CD4-positive, CD25-positive, alpha-beta regulatory T cell (primary cell): ENCODE measurements around the gene RPS4Y1. TPM values are rescaled to one million over a fixed set of nuclear protein-coding genes. Genes with fewer than 3 reads are reported as not detected.

Source experiments
- ATAC-seq, 2 donors: fragments of 150-1000 bp; cut with Tn5 transposase; one replicate each; pipeline ENCODE4 v1.10.0; 2021; ENCODE audit warnings: low read depth in 2 of 2, moderate number of reproducible peaks in 2 of 2, moderate library complexity in 1 of 2
- DNase-seq, 3 donors: peaks; one replicate each; pipeline versions ENCODE4 v3.0.0 to v3.0.0-alpha.2; 2012 to 2022; ENCODE audit warnings: mixed read lengths in 1 of 3
- H3K27ac ChIP-seq: one replicate; pipeline ENCODE4 v1.7.0; 2013; ENCODE audit warnings: mild to moderate bottlenecking, low read length; ENCODE audit not compliant: insufficient read depth, poor library complexity, severe bottlenecking
- H3K27me3 ChIP-seq: one replicate; pipeline ENCODE4 v1.7.0; 2013; ENCODE audit warnings: low read length; ENCODE audit not compliant: control insufficient read depth, insufficient read depth
- H3K36me3 ChIP-seq: one replicate; pipeline ENCODE4 v1.7.0; 2013; ENCODE audit warnings: mild to moderate bottlenecking, low read length, moderate library complexity; ENCODE audit not compliant: control insufficient read depth, insufficient read depth
- H3K4me1 ChIP-seq: 2 replicates; pipeline ENCODE4 v1.7.0; 2013; ENCODE audit warnings: mild to moderate bottlenecking, low read length; ENCODE audit not compliant: insufficient read depth, control insufficient read depth, poor library complexity, severe bottlenecking
- H3K4me3 ChIP-seq: one replicate; pipeline ENCODE4 v1.7.0; 2013; ENCODE audit warnings: low read depth, mild to moderate bottlenecking, low read length, moderate library complexity
- H3K9me3 ChIP-seq, 2 experiments: 1 replicate in 1 of 2; 2 replicates in 1 of 2; pipeline ENCODE4 v1.7.0; 2013; ENCODE audit warnings: low read length in 2 of 2, mild to moderate bottlenecking in 1 of 2, moderate library complexity in 1 of 2; ENCODE audit not compliant: control insufficient read depth in 2 of 2
- H3K27ac Mint-ChIP-seq, 3 donors: one replicate each; pipeline ENCODE4 v1.8.0; 2020 to 2022; ENCODE audit warnings: mild to moderate bottlenecking in 3 of 3, mixed read lengths in 3 of 3, moderate library complexity in 2 of 3
- H3K27me3 Mint-ChIP-seq: one replicate; pipeline ENCODE4 v1.8.0; 2022; ENCODE audit warnings: mild to moderate bottlenecking, mixed read lengths
- H3K36me3 Mint-ChIP-seq: one replicate; pipeline ENCODE4 v1.8.0; 2020; ENCODE audit warnings: mixed read lengths
- H3K4me1 Mint-ChIP-seq, 4 donors: one replicate each; pipeline ENCODE4 v1.8.0; 2020 to 2022; ENCODE audit warnings: mixed read lengths in 4 of 4, mild to moderate bottlenecking in 1 of 4
- H3K4me3 Mint-ChIP-seq, 4 donors: one replicate each; pipeline ENCODE4 v1.8.0; 2020 to 2022; ENCODE audit warnings: mild to moderate bottlenecking in 4 of 4, mixed read lengths in 4 of 4, moderate library complexity in 3 of 4
- H3K9me3 Mint-ChIP-seq, 7 donors: one replicate each; pipeline ENCODE4 v1.8.0; 2020 to 2022; ENCODE audit warnings: mixed read lengths in 7 of 7, mild to moderate bottlenecking in 3 of 7, moderate library complexity in 2 of 7
- polyA plus RNA-seq, 4 donors: library from polyadenylated mRNA; unstranded; fragments of 300-500 nt; fragmentation: Illumina TruSeq; gene quantifications; one replicate each; pipeline ENCODE4 v1.2.3, GENCODE V29; 2021
- total RNA-seq: library from RNA; stranded (reverse); gene quantifications from one replicate; pipeline ENCODE4 v1.2.3, GENCODE V29; 2022

RPS4Y1 gene
- total and polyA plus RNA-seq, 5 donors from 2014 or later: 435 TPM; not detected in 4

- no peaks in the 10 kb centered on the region for H3K9me3 ChIP-seq
- DNase-seq (no peak), ATAC-seq (no peak)
- Mint-ChIP-seq H3K27ac (no peak overlapping the region), H3K4me3 (no peak overlapping the region), H3K27me3 (peaks cover 14% of the 10 kb centered on the region), H3K4me1 (no peaks in the 10 kb centered on the region), H3K9me3 (no peaks in the 10 kb centered on the region), H3K36me3 (no peaks in the 10 kb centered on the region)
- H3K27me3 ChIP-seq: peaks cover 2% of the 10 kb centered on the region
- no peaks in the 10 kb centered on the region for H3K4me1 ChIP-seq
- no peaks in the 10 kb centered on the region for H3K36me3 ChIP-seq
- no peak overlapping the region for H3K27ac ChIP-seq
- no peak overlapping the region for H3K4me3 ChIP-seq
Measured at GRCh38 chrY:2835230-2835629, 6.2 kb upstream of the RPS4Y1 start.

- peaks cover 2% of the 10 kb centered on the region for H3K27me3 ChIP-seq
Measured at GRCh38 chrY:2837078-2837477, 4.3 kb upstream of the RPS4Y1 start.

GRCh38 chrY:2837932-2838331, 3.5 kb upstream of the RPS4Y1 start:
- no peaks in the 10 kb centered on the region for H3K9me3 ChIP-seq
- Mint-ChIP-seq H3K4me3 (no peak overlapping the region), H3K4me1 (peaks cover 0 to 4% (median under 1%) of the 10 kb centered on the region in 4 donors), H3K27me3 (peaks cover 5% of the 10 kb centered on the region), H3K27ac (no peak overlapping the region), H3K36me3 (no peaks in the 10 kb centered on the region), H3K9me3 (peaks cover 0 to 1% (median 0%) of the 10 kb centered on the region in 7 donors)
- H3K27me3 ChIP-seq: no peaks in the 10 kb centered on the region
- ATAC-seq (no peak), DNase-seq (no peak)
- no peaks in the 10 kb centered on the region for H3K4me1 ChIP-seq
- H3K4me3 ChIP-seq: no peak overlapping the region
- no peak overlapping the region for H3K27ac ChIP-seq
- peaks cover 2% of the 10 kb centered on the region for H3K36me3 ChIP-seq

More at GRCh38 chrY:2837078-2837477, 4.3 kb upstream of the RPS4Y1 start:
- peaks cover 0 to 1% (median 0%) of the 10 kb centered on the region in 7 donors for H3K9me3 Mint-ChIP-seq
- Histone ChIP-seq H3K36me3 (no peaks in the 10 kb centered on the region), H3K4me3 (no peak overlapping the region), H3K4me1 (no peaks in the 10 kb centered on the region), H3K9me3 (no peaks in the 10 kb centered on the region), H3K27ac (no peak overlapping the region)
- no peak overlapping the region for H3K4me3 Mint-ChIP-seq
- peaks cover 5% of the 10 kb centered on the region for H3K27me3 Mint-ChIP-seq
- H3K27ac Mint-ChIP-seq: no peak overlapping the region
- DNase-seq: no peak
- H3K36me3 Mint-ChIP-seq: no peaks in the 10 kb centered on the region
- peaks cover 0 to 4% (median 0%) of the 10 kb centered on the region in 4 donors for H3K4me1 Mint-ChIP-seq
- no peak for ATAC-seq

GRCh38 chrY:2846791-2847190, 5.4 kb downstream of the RPS4Y1 start:
- no peaks in the 10 kb centered on the region for H3K9me3 Mint-ChIP-seq
- H3K27ac Mint-ChIP-seq: no peak overlapping the region
- H3K4me1 Mint-ChIP-seq: peaks cover 0 to 55% (median 24%) of the 10 kb centered on the region in 4 donors
- Histone ChIP-seq H3K4me3 (no peak overlapping the region), H3K9me3 (no peaks in the 10 kb centered on the region), H3K36me3 (peaks cover 68% of the 10 kb centered on the region), H3K27me3 (no peaks in the 10 kb centered on the region), H3K27ac (no peak overlapping the region), H3K4me1 (no peaks in the 10 kb centered on the region)
- no peaks in the 10 kb centered on the region for H3K36me3 Mint-ChIP-seq
- DNase-seq (no peak), ATAC-seq (no peak)
- H3K4me3 Mint-ChIP-seq: peak overlapping the region in 1 of 4 donors; percentile 21
- no peaks in the 10 kb centered on the region for H3K27me3 Mint-ChIP-seq

GRCh38 chrY:2848384-2848783, 7.0 kb downstream of the RPS4Y1 start:
- ATAC-seq: no peak
- no peaks in the 10 kb centered on the region for H3K4me1 ChIP-seq
- H3K9me3 Mint-ChIP-seq: no peaks in the 10 kb centered on the region
- no peak overlapping the region for H3K4me3 ChIP-seq
- peaks cover 0 to 59% (median 22%) of the 10 kb centered on the region in 4 donors for H3K4me1 Mint-ChIP-seq
- no peaks in the 10 kb centered on the region for H3K27me3 ChIP-seq
- no peak overlapping the region for H3K4me3 Mint-ChIP-seq
- H3K27me3 Mint-ChIP-seq: no peaks in the 10 kb centered on the region
- peaks cover 64% of the 10 kb centered on the region for H3K36me3 ChIP-seq
- no peak for DNase-seq
- no peaks in the 10 kb centered on the region for H3K36me3 Mint-ChIP-seq
- peak overlapping the region in 1 of 3 donors; percentile 29 for H3K27ac Mint-ChIP-seq
- no peak overlapping the region for H3K27ac ChIP-seq
- no peaks in the 10 kb centered on the region for H3K9me3 ChIP-seq

GRCh38 chrY:2849368-2849767, 8.0 kb downstream of the RPS4Y1 start:
- H3K27ac Mint-ChIP-seq: no peak overlapping the region
- Histone ChIP-seq H3K9me3 (no peaks in the 10 kb centered on the region), H3K27me3 (no peaks in the 10 kb centered on the region), H3K36me3 (peaks cover 60% of the 10 kb centered on the region), H3K27ac (no peak overlapping the region), H3K4me3 (no peak overlapping the region), H3K4me1 (no peaks in the 10 kb centered on the region)
- H3K36me3 Mint-ChIP-seq: no peaks in the 10 kb centered on the region
- no peaks in the 10 kb centered on the region for H3K9me3 Mint-ChIP-seq
- DNase-seq (no peak), ATAC-seq (no peak)
- no peaks in the 10 kb centered on the region for H3K27me3 Mint-ChIP-seq
- no peak overlapping the region for H3K4me3 Mint-ChIP-seq
- H3K4me1 Mint-ChIP-seq: peaks cover 0 to 54% (median 19%) of the 10 kb centered on the region in 4 donors

- peaks cover 0 to 48% (median 19%) of the 10 kb centered on the region in 4 donors for H3K4me1 Mint-ChIP-seq
- no peaks in the 10 kb centered on the region for H3K27me3 Mint-ChIP-seq
- ATAC-seq: no peak
- Histone ChIP-seq H3K9me3 (no peaks in the 10 kb centered on the region), H3K27me3 (no peaks in the 10 kb centered on the region), H3K4me1 (no peaks in the 10 kb centered on the region), H3K4me3 (no peak overlapping the region), H3K36me3 (peaks cover 44% of the 10 kb centered on the region), H3K27ac (no peak overlapping the region)
- no peak for DNase-seq
- no peak overlapping the region for H3K27ac Mint-ChIP-seq
- no peaks in the 10 kb centered on the region for H3K36me3 Mint-ChIP-seq
- H3K9me3 Mint-ChIP-seq: no peaks in the 10 kb centered on the region
- no peak overlapping the region for H3K4me3 Mint-ChIP-seq
Measured at GRCh38 chrY:2854145-2854774, 12.9 kb downstream of the RPS4Y1 start.

GRCh38 chrY:2857068-2857467, 15.7 kb downstream of the RPS4Y1 start:
- H3K36me3 ChIP-seq: peaks cover 34% of the 10 kb centered on the region
- H3K4me1 ChIP-seq: no peaks in the 10 kb centered on the region
- H3K9me3 Mint-ChIP-seq: no peaks in the 10 kb centered on the region
- peak overlapping the region; percentile 5 for H3K27ac ChIP-seq
- peak overlapping the region in 1 of 4 donors; percentile 43 for H3K4me3 Mint-ChIP-seq
- no peak for DNase-seq
- H3K27ac Mint-ChIP-seq: peak overlapping the region in 1 of 3 donors; percentile 57
- H3K4me3 ChIP-seq: no peak overlapping the region
- peak; percentile 56 to 57 for ATAC-seq
- peaks cover 0 to 43% (median 20%) of the 10 kb centered on the region in 4 donors for H3K4me1 Mint-ChIP-seq
- H3K36me3 Mint-ChIP-seq: no peaks in the 10 kb centered on the region
- H3K9me3 ChIP-seq: no peaks in the 10 kb centered on the region
- no peaks in the 10 kb centered on the region for H3K27me3 Mint-ChIP-seq
- H3K27me3 ChIP-seq: no peaks in the 10 kb centered on the region
